ENCODE measurements around the gene CFDP1. TPM values are rescaled to one million over a fixed set of nuclear protein-coding genes. Genes with fewer than 3 reads are reported as not detected.
A peak's percentile ranks its signal among the peaks of the same experiment; 100 is the strongest.

Gene CFDP1
- total RNA-seq, 1 experiment from 2014 or later = 52.6 TPM

- H4K20me1 ChIP-seq (ENCODE audit: insufficient read depth) = no peaks in the 10 kb centered on the region
- no peak overlapping the region for H3K4me3 ChIP-seq
- H3K27me3 ChIP-seq (ENCODE audit: insufficient read depth, low read depth) = no peaks in the 10 kb centered on the region
- DNase-seq = no peak
- ChIA-PET POLR2A (ENCODE audit: unreplicated experiment) (no interaction called here), CTCF (interaction anchor here (0.5 to 1.2 kb wide), 2 partner anchors 40 to 56 kb away, joined by 3 to 7 read pairs; no protein-coding TSS in a partner anchor)
- no peak overlapping the region for H3K4me2 ChIP-seq
- BruUV-seq (replicated peaks) = no TSS peak
- 0 out of 2 replicates have a peak overlapping the region, but pooled peaks have one; percentile 70 for H3K27ac ChIP-seq
- no peak for TF ChIP-seq EZH2 (IDR thresholded peaks at IDR 0.05; ENCODE audit: low read depth)
- TF ChIP-seq CTCF (conservative IDR thresholded peaks at IDR 0.05) = no peak
- H2AFZ ChIP-seq = no peak overlapping the region
- H3K4me1 ChIP-seq (replicated peaks; ENCODE audit: insufficient read depth) = peaks cover 26% of the 10 kb centered on the region
- intact Hi-C loops (cut with micrococcal nuclease; ENCODE audit: unreplicated experiment) = no loop called here
- no peaks in the 10 kb centered on the region for H3K36me3 ChIP-seq (ENCODE audit: low read depth)
- no peaks in the 10 kb centered on the region for H3K9me2 ChIP-seq (ENCODE audit: insufficient read depth)
- no peaks in the 10 kb centered on the region for H3K79me2 ChIP-seq (ENCODE audit: low read depth)
- peaks cover 24% of the 10 kb centered on the region for H3F3A ChIP-seq (ENCODE audit: insufficient read depth, low read depth)
- H3K9me3 ChIP-seq (ENCODE audit: insufficient read depth, low read depth) = no peaks in the 10 kb centered on the region
Measured at GRCh38 chr16:75323933-75324332, 109.4 kb downstream of the CFDP1 start.

GRCh38 chr16:75323198-75323597 lies 110.1 kb downstream of the CFDP1 start:
- Histone ChIP-seq H3K27ac (peak overlapping the region; percentile 70), H3K36me3 (ENCODE audit: low read depth) (no peaks in the 10 kb centered on the region), H3K27me3 (ENCODE audit: insufficient read depth, low read depth) (no peaks in the 10 kb centered on the region), H3K4me1 (replicated peaks; ENCODE audit: insufficient read depth) (peaks cover 26% of the 10 kb centered on the region), H3K9me3 (ENCODE audit: insufficient read depth, low read depth) (no peaks in the 10 kb centered on the region), H3F3A (ENCODE audit: insufficient read depth, low read depth) (peaks cover 24% of the 10 kb centered on the region), H4K20me1 (ENCODE audit: insufficient read depth) (no peaks in the 10 kb centered on the region), H3K9me2 (ENCODE audit: insufficient read depth) (no peaks in the 10 kb centered on the region), H3K4me2 (peak overlapping the region; percentile 56), H3K79me2 (ENCODE audit: low read depth) (no peaks in the 10 kb centered on the region), H3K4me3 (no peak overlapping the region), H2AFZ (no peak overlapping the region)
- BruUV-seq (replicated peaks) = no TSS peak
- TF ChIP-seq CTCF (conservative IDR thresholded peaks at IDR 0.05) = no peak
- intact Hi-C loops (cut with micrococcal nuclease; ENCODE audit: unreplicated experiment) = no loop called here
- DNase-seq = peak; percentile 5 to 59
- ChIA-PET POLR2A (ENCODE audit: unreplicated experiment) (interaction anchor here (0.6 to 0.7 kb wide), 2 partner anchors 57 to 524 kb away, joined by 4 to 20 read pairs; no protein-coding TSS in a partner anchor), CTCF (interaction anchor here (0.7 to 1.2 kb wide), 4 partner anchors 57 to 461 kb away, joined by 3 to 4 read pairs (median 3); no protein-coding TSS in a partner anchor)

GRCh38 chr16:75322740-75323139 lies 110.6 kb downstream of the CFDP1 start:
- H3K4me2 ChIP-seq = peak overlapping the region; percentile 56
- BruUV-seq (replicated peaks) = no TSS peak
- H3K9me2 ChIP-seq (ENCODE audit: insufficient read depth) = no peaks in the 10 kb centered on the region
- CTCF ChIA-PET = interaction anchor here (0.7 to 1.2 kb wide), 3 partner anchors 58 to 461 kb away, joined by 3 to 4 read pairs (median 3); no protein-coding TSS in a partner anchor
- peaks cover 27% of the 10 kb centered on the region for H3F3A ChIP-seq (ENCODE audit: insufficient read depth, low read depth)
- no peak overlapping the region for H2AFZ ChIP-seq
- no peaks in the 10 kb centered on the region for H4K20me1 ChIP-seq (ENCODE audit: insufficient read depth)
- no peaks in the 10 kb centered on the region for H3K36me3 ChIP-seq (ENCODE audit: low read depth)
- H3K27me3 ChIP-seq (ENCODE audit: insufficient read depth, low read depth) = no peaks in the 10 kb centered on the region
- POLR2A ChIA-PET (ENCODE audit: unreplicated experiment) = interaction anchor here (0.6 to 0.7 kb wide), 2 partner anchors 57 to 524 kb away, joined by 4 to 20 read pairs; no protein-coding TSS in a partner anchor
- TF ChIP-seq EZH2 (IDR thresholded peaks at IDR 0.05; ENCODE audit: low read depth) = no peak
- TF ChIP-seq CTCF (conservative IDR thresholded peaks at IDR 0.05) = no peak
- H3K4me1 ChIP-seq (replicated peaks; ENCODE audit: insufficient read depth) = peaks cover 26% of the 10 kb centered on the region
- no peak overlapping the region for H3K4me3 ChIP-seq
- intact Hi-C loops (cut with micrococcal nuclease; ENCODE audit: unreplicated experiment) = no loop called here
- no peaks in the 10 kb centered on the region for H3K9me3 ChIP-seq (ENCODE audit: insufficient read depth, low read depth)
- DNase-seq = peak; percentile 18 to 68
- H3K79me2 ChIP-seq (ENCODE audit: low read depth) = no peaks in the 10 kb centered on the region
- H3K27ac ChIP-seq = peak overlapping the region; percentile 70

All from PC-9 (cell line).